Aorta (tissue), 5 donors: Measurements from ENCODE around the gene ATAD3A. TPM values are rescaled to one million over a fixed set of nuclear protein-coding genes. Genes with fewer than 3 reads are reported as not detected.

Source experiments
- ATAC-seq: fragments of 200-7000 bp; cut with Tn5 transposase; one replicate; pipeline ENCODE4 v1.9.1; 2022; ENCODE audit warnings: moderate library complexity; ENCODE audit not compliant: low FRiP score
- DNase-seq, 2 donors: peaks; one replicate each; pipeline ENCODE4 v3.0.0-alpha.2; 2020
- H3K27ac ChIP-seq, 2 donors: one replicate each; pipeline ENCODE4 v1.5.1; 2013; ENCODE audit warnings: low read length in 2 of 2, mild to moderate bottlenecking in 2 of 2, moderate library complexity in 2 of 2, control low read depth in 1 of 2, inconsistent platforms in 1 of 2, low read depth in 1 of 2
- H3K27me3 ChIP-seq, 2 donors: one replicate each; pipeline ENCODE4 v1.6.1; 2013; ENCODE audit warnings: control low read depth in 1 of 2, low read length in 1 of 2, mild to moderate bottlenecking in 1 of 2, moderate library complexity in 1 of 2; ENCODE audit not compliant: insufficient read depth in 2 of 2, control insufficient read depth in 1 of 2
- H3K36me3 ChIP-seq, 2 donors: one replicate each; pipeline ENCODE4 v1.6.1; 2013; ENCODE audit warnings: control low read depth in 1 of 2, low read length in 1 of 2, mild to moderate bottlenecking in 1 of 2; ENCODE audit not compliant: insufficient read depth in 2 of 2, control insufficient read depth in 1 of 2
- H3K4me1 ChIP-seq, 2 donors: one replicate each; pipeline ENCODE4 v1.6.1; 2013; ENCODE audit warnings: low read length in 2 of 2, control low read depth in 1 of 2, mild to moderate bottlenecking in 1 of 2, moderate library complexity in 1 of 2; ENCODE audit not compliant: insufficient read depth in 2 of 2, control insufficient read depth in 1 of 2
- H3K4me3 ChIP-seq, 2 donors: one replicate each; pipeline ENCODE4 v1.5.1; 2013; ENCODE audit warnings: low read length in 2 of 2, control low read depth in 1 of 2, mild to moderate bottlenecking in 1 of 2
- H3K9me3 ChIP-seq: one replicate; pipeline ENCODE4 v1.6.1; 2013; ENCODE audit warnings: mild to moderate bottlenecking, low read length; ENCODE audit not compliant: control insufficient read depth
- WGBS, 2 donors: extraction: QIAGEN DNeasy Blood & Tissue Kit; methylation state at CpG; one replicate each; pipeline ENCODE4 v1.1.7; 2013; 5-methylcytosine and 5-hydroxymethylcytosine counted together
- intact Hi-C, 2 donors: fragments of 100-400 bp; cut with DNase I; formaldehyde crosslinking; loops; one replicate each; pipeline versions ENCODE4 v1.14.2 to v1.15.0; 2022
- polyA plus RNA-seq, 2 donors: library from polyadenylated mRNA; stranded (reverse); fragments of 200-250 nt; gene quantifications; one replicate each; pipeline ENCODE4 v1.2.3, GENCODE V29; 2013
- total RNA-seq, 2 donors: library from RNA; stranded (reverse); fragmentation: NEBNext Ultra II Directional; extraction: Animal tissue kit (Norgen Biotek cat#: 25700); gene quantifications; one replicate each; pipeline ENCODE4 v1.2.1, GENCODE V29; 2021
- donor health status: healthy with polysubstance abuse.
- donor health status: Bipolar disorder and iron deficiency.
- donor health status: DM: no; HTN: no; CAD: no.
- donor health status: DM: no; HTN: no; CAD: no.
- donor health status: DM: yes; HTN: yes; CAD: no.

The ATAD3A gene
- total and polyA plus RNA-seq, 4 donors = 8.3 to 20.2 (median 12.5) TPM

- peak overlapping the region; percentile 95 for H3K27ac ChIP-seq
- no peaks in the 10 kb centered on the region for H3K27me3 ChIP-seq
- 0% methylated on average over 89 to 96 of the region's 96 CpGs for WGBS, 2 donors
- DNase-seq (peak; percentile 78 to 89), ATAC-seq (peak; percentile 82)
- peak overlapping the region; percentile 74 to 99 for H3K4me3 ChIP-seq
- intact Hi-C loops = loop anchor here (1.0 to 2.0 kb wide), 2 partner anchors 40 to 63 kb away; no protein-coding TSS in a partner anchor
- H3K9me3 ChIP-seq = no peaks in the 10 kb centered on the region
- H3K36me3 ChIP-seq = no peaks in the 10 kb centered on the region
- peaks cover 0 to 4% of the 10 kb centered on the region in 2 donors for H3K4me1 ChIP-seq
These were observed 62.1 kb downstream of the ATAD3A start for GRCh38 chr1:1573843-1574720.

- H3K27me3 ChIP-seq = no peaks in the 10 kb centered on the region
- ATAC-seq = peak; percentile 96
- peak within 1 kb of the TSS; percentile 95 for H3K27ac ChIP-seq
- H3K4me3 ChIP-seq = peak within 1 kb of the TSS; percentile 74 to 99
- H3K4me1 ChIP-seq = peaks cover 0 to 4% of the 10 kb centered on the region in 2 donors
- intact Hi-C loops = loop anchor here (1.0 to 2.0 kb wide), 2 partner anchors 39 to 64 kb away; no protein-coding TSS in a partner anchor
- peak; percentile 96 to 98 for DNase-seq
- no peaks in the 10 kb centered on the region for H3K36me3 ChIP-seq
- H3K9me3 ChIP-seq = no peaks in the 10 kb centered on the region
- WGBS, 2 donors = 1% methylated on average over 73 to 87 of the region's 87 CpGs
These were observed 63.0 kb downstream of the ATAD3A start, which contains the start of gene SSU72 for GRCh38 chr1:1574721-1575537. SSU72 (minus strand) TSS chr1:1574863; CDS start chr1:1574557, 306 bp downstream.

- H3K4me1 ChIP-seq = peaks cover 0 to 4% of the 10 kb centered on the region in 2 donors
- no peak overlapping the region for H3K27ac ChIP-seq
- H3K4me3 ChIP-seq = no peak overlapping the region
- ATAC-seq (no peak), DNase-seq (no peak)
- intact Hi-C loops = no loop called here
- H3K27me3 ChIP-seq = no peaks in the 10 kb centered on the region
- H3K9me3 ChIP-seq = no peaks in the 10 kb centered on the region
- H3K36me3 ChIP-seq = no peaks in the 10 kb centered on the region
- 36 to 38% methylated on average over 10 of the region's 10 CpGs for WGBS, 2 donors
These were observed 65.5 kb downstream of the ATAD3A start for GRCh38 chr1:1577367-1578011.

GRCh38 chr1:1578371-1578940, 66.5 kb downstream of the ATAD3A start:
- intact Hi-C loops = no loop called here
- no peak overlapping the region for H3K4me3 ChIP-seq
- WGBS, 2 donors = 83 to 85% methylated on average over 13 of the region's 13 CpGs
- no peaks in the 10 kb centered on the region for H3K36me3 ChIP-seq
- no peaks in the 10 kb centered on the region for H3K9me3 ChIP-seq
- ATAC-seq = no peak
- no peaks in the 10 kb centered on the region for H3K27me3 ChIP-seq
- DNase-seq = no peak
- H3K27ac ChIP-seq = no peak overlapping the region
- H3K4me1 ChIP-seq = peaks cover 0 to 4% of the 10 kb centered on the region in 2 donors

GRCh38 chr1:1582585-1583346, 70.8 kb downstream of the ATAD3A start:
- H3K27ac ChIP-seq = no peak overlapping the region
- no peaks in the 10 kb centered on the region for H3K4me1 ChIP-seq
- no peaks in the 10 kb centered on the region for H3K9me3 ChIP-seq
- no peak overlapping the region for H3K4me3 ChIP-seq
- intact Hi-C loops = no loop called here
- no peak for ATAC-seq
- no peaks in the 10 kb centered on the region for H3K36me3 ChIP-seq
- DNase-seq = no peak
- no peaks in the 10 kb centered on the region for H3K27me3 ChIP-seq
- 61 to 68% methylated on average over 9 of the region's 9 CpGs for WGBS, 2 donors

- intact Hi-C loops = no loop called here
- no peak for ATAC-seq
- Histone ChIP-seq H3K36me3 (no peaks in the 10 kb centered on the region), H3K4me3 (no peak overlapping the region), H3K27ac (no peak overlapping the region), H3K4me1 (no peaks in the 10 kb centered on the region), H3K27me3 (no peaks in the 10 kb centered on the region), H3K9me3 (no peaks in the 10 kb centered on the region)
- 84 to 85% methylated on average over 23 of the region's 23 CpGs for WGBS, 2 donors
- DNase-seq = no peak
These were observed 71.5 kb downstream of the ATAD3A start for GRCh38 chr1:1583347-1584010.
